KOPT-K1 (cell line): ENCODE results near the gene RCE1.

ENCODE experiments used
- H3K27ac ChIP-seq: fragments of 200-600 bp; sonication (generic); 2 replicates; pipeline ENCODE4 v1.5.1; 2016; ENCODE audit warnings: antibody characterized with exemption, mild to moderate bottlenecking, low read depth, low read length; ENCODE audit not compliant: poor library complexity, severe bottlenecking
- H3K36me3 ChIP-seq: fragments of 200-600 bp; sonication (generic); 2 replicates; pipeline ENCODE4 v1.5.1; 2017; ENCODE audit warnings: antibody characterized with exemption, mild to moderate bottlenecking, low read length, moderate library complexity; ENCODE audit not compliant: insufficient read depth
- H3K9me3 ChIP-seq: fragments of 200-600 bp; sonication (generic); 2 replicates; pipeline ENCODE4 v1.5.1; 2017; ENCODE audit warnings: antibody characterized with exemption, low read length, mild to moderate bottlenecking; ENCODE audit not compliant: insufficient read depth, poor library complexity, severe bottlenecking

The RCE1 gene

GRCh38 chr11:66868082-66868725, 25.0 kb downstream of the RCE1 start:
- H3K27ac ChIP-seq, result no peak overlapping the region
- H3K36me3 ChIP-seq, result no peaks in the 10 kb centered on the region; the same call in 1 of the 2 replicates

GRCh38 chr11:66868726-66869566, 25.7 kb downstream of the RCE1 start:
- H3K36me3 ChIP-seq, result no peaks in the 10 kb centered on the region; the same call in 1 of the 2 replicates
- H3K9me3 ChIP-seq, result no peaks in the 10 kb centered on the region
- no peak overlapping the region for H3K27ac ChIP-seq

More at GRCh38 chr11:66868082-66868725, 25.0 kb downstream of the RCE1 start:
- no peaks in the 10 kb centered on the region for H3K9me3 ChIP-seq

GRCh38 chr11:66869567-66869870, 26.3 kb downstream of the RCE1 start:
- no peak overlapping the region for H3K27ac ChIP-seq

GRCh38 chr11:66870131-66870530, 26.9 kb downstream of the RCE1 start:
- no peaks in the 10 kb centered on the region for H3K9me3 ChIP-seq

More at GRCh38 chr11:66869567-66869870, 26.3 kb downstream of the RCE1 start:
- no peaks in the 10 kb centered on the region for H3K9me3 ChIP-seq
- no peaks in the 10 kb centered on the region; the same call in 1 of the 2 replicates for H3K36me3 ChIP-seq

GRCh38 chr11:66870616-66871520, 27.6 kb downstream of the RCE1 start:
- no peaks in the 10 kb centered on the region; the same call in 1 of the 2 replicates for H3K36me3 ChIP-seq
- no peak overlapping the region for H3K27ac ChIP-seq
- no peaks in the 10 kb centered on the region for H3K9me3 ChIP-seq

More at GRCh38 chr11:66870131-66870530, 26.9 kb downstream of the RCE1 start:
- Histone ChIP-seq H3K27ac (no peak overlapping the region), H3K36me3 (no peaks in the 10 kb centered on the region; the same call in 1 of the 2 replicates)

- Histone ChIP-seq H3K36me3 (no peaks in the 10 kb centered on the region; the same call in 1 of the 2 replicates), H3K27ac (no peak overlapping the region), H3K9me3 (no peaks in the 10 kb centered on the region)
Measured at GRCh38 chr11:66871521-66871901, 28.3 kb downstream of the RCE1 start.

- H3K27ac ChIP-seq, result no peak overlapping the region
- H3K9me3 ChIP-seq, result no peaks in the 10 kb centered on the region
- H3K36me3 ChIP-seq, result no peaks in the 10 kb centered on the region; the same call in 1 of the 2 replicates
Measured at GRCh38 chr11:66874232-66874631, 31.0 kb downstream of the RCE1 start.

GRCh38 chr11:66875378-66875777, 32.1 kb downstream of the RCE1 start:
- no peaks in the 10 kb centered on the region; the same call in 1 of the 2 replicates for H3K36me3 ChIP-seq

GRCh38 chr11:66877588-66878385, 34.5 kb downstream of the RCE1 start:
- Histone ChIP-seq H3K36me3 (no peaks in the 10 kb centered on the region), H3K9me3 (no peaks in the 10 kb centered on the region), H3K27ac (no peak overlapping the region)

More at GRCh38 chr11:66875378-66875777, 32.1 kb downstream of the RCE1 start:
- H3K27ac ChIP-seq, result no peak overlapping the region
- H3K9me3 ChIP-seq, result no peaks in the 10 kb centered on the region

- Histone ChIP-seq H3K9me3 (no peaks in the 10 kb centered on the region), H3K27ac (no peak overlapping the region), H3K36me3 (no peaks in the 10 kb centered on the region)
Measured at GRCh38 chr11:66878474-66878873, 35.2 kb downstream of the RCE1 start.

GRCh38 chr11:66879000-66879399, 35.8 kb downstream of the RCE1 start:
- Histone ChIP-seq H3K27ac (peak overlapping the region; percentile 80), H3K36me3 (no peaks in the 10 kb centered on the region), H3K9me3 (no peaks in the 10 kb centered on the region)

GRCh38 chr11:66879583-66879982, 36.3 kb downstream of the RCE1 start:
- Histone ChIP-seq H3K27ac (peak overlapping the region; percentile 80), H3K36me3 (no peaks in the 10 kb centered on the region), H3K9me3 (no peaks in the 10 kb centered on the region)

- peak overlapping the region; percentile 80 for H3K27ac ChIP-seq
- no peaks in the 10 kb centered on the region for H3K9me3 ChIP-seq
- no peaks in the 10 kb centered on the region for H3K36me3 ChIP-seq
Measured at GRCh38 chr11:66879999-66880398, 36.8 kb downstream of the RCE1 start.
